Esophagus muscularis mucosa (tissue), 3 donors: Measurements from ENCODE around the gene SEC16B.

ENCODE experiments used
- POLR2A ChIP-seq: fragments of 450-650 bp; IDR thresholded peaks from one replicate; pipeline ENCODE4 v1.6.1; 2017; ENCODE audit warnings: antibody characterized with exemption, moderate library complexity, mild to moderate bottlenecking, low read depth
- TF ChIP-seq, protein P1 (sequence below), 3 experiments: fragments of 200-600 bp in 2 of 3; fragments of 450-650 bp in 1 of 3; sonication (generic) in 2 of 3; IDR thresholded peaks; one replicate each; pipeline ENCODE4 v1.5.1; 2017 to 2019; ENCODE audit warnings: antibody characterized with exemption in 3 of 3, mild to moderate bottlenecking in 2 of 3, moderate library complexity in 1 of 3

DNA sequence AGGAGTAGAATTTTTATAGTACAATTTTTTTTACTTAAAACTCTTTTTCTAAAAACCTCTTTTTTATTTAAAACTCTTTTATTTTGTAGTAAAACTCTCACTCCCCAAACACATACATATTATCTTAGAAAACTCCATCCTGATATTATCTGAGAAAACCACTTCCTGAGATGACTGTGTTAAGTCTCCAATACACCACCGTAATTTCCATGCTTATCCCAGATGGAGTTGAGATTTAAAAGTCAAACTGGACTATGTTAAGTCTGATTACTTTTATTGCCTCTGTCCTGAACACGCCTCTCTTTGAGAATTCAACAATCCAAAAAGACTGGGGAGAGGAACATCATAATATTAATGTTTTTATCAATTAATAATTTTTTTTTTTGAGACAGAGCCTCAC, 3.7 kb downstream of the SEC16B start:
- TF ChIP-seq, protein P1, sequence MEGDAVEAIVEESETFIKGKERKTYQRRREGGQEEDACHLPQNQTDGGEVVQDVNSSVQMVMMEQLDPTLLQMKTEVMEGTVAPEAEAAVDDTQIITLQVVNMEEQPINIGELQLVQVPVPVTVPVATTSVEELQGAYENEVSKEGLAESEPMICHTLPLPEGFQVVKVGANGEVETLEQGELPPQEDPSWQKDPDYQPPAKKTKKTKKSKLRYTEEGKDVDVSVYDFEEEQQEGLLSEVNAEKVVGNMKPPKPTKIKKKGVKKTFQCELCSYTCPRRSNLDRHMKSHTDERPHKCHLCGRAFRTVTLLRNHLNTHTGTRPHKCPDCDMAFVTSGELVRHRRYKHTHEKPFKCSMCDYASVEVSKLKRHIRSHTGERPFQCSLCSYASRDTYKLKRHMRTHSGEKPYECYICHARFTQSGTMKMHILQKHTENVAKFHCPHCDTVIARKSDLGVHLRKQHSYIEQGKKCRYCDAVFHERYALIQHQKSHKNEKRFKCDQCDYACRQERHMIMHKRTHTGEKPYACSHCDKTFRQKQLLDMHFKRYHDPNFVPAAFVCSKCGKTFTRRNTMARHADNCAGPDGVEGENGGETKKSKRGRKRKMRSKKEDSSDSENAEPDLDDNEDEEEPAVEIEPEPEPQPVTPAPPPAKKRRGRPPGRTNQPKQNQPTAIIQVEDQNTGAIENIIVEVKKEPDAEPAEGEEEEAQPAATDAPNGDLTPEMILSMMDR (IDR thresholded peaks at IDR 0.05): no peak
- TF ChIP-seq POLR2A: no peak
